Endothelial cell of umbilical vein (primary cell): ENCODE data around the gene CCR5AS.

ENCODE experiments used
- BruUV-seq: library from RNA; stranded (reverse); fragments of 400-500 nt; replicated peaks from 2 replicates; lab custom pipeline; 2021; lab: Mats Ljungman, UMichigan
- CTCF ChIA-PET: fragments of 300-600, 350-600 bp; sonication (Branson Sonifier 250); formaldehyde crosslinking; loops from one replicate; lab custom pipeline; 2021; ENCODE audit warnings: antibody characterized with exemption, inconsistent platforms; lab: Charles Lee
- POLR2A ChIA-PET: fragments of 300-600, 350-600 bp; sonication (Branson Sonifier 250); formaldehyde crosslinking; loops from one replicate; lab custom pipeline; 2021; ENCODE audit warnings: antibody characterized with exemption, inconsistent platforms; lab: Charles Lee
- DNase-seq: peaks from one replicate; pipeline ENCODE4 v3.0.0-alpha.2; 2011; ENCODE audit warnings: low read depth, low spot score
- FAIRE-seq: peaks from 2 replicates; lab custom pipeline; 2011; peaks lifted over from hg19 to GRCh38; lab: Jason Lieb, UNC
- H2AFZ ChIP-seq: 2 replicates; pipeline ENCODE4 v1.6.0; 2012; ENCODE audit warnings: low read depth, low read length, control low read depth, inconsistent platforms
- H3K27ac ChIP-seq: 2 replicates; pipeline ENCODE4 v1.5.1; 2011; ENCODE audit warnings: low read depth, mild to moderate bottlenecking, control low read depth, low read length, moderate library complexity; ENCODE audit not compliant: insufficient read depth
- H3K27me3 ChIP-seq, 2 experiments: 2 replicates each; pipeline versions ENCODE4 v1.6.0 to v1.6.1; 2011; ENCODE audit warnings: low read length in 2 of 2, mixed read lengths in 1 of 2; ENCODE audit not compliant: control insufficient read depth in 2 of 2, insufficient read depth in 2 of 2
- H3K36me3 ChIP-seq, 2 experiments: 2 replicates in 1 of 2; 3 replicates in 1 of 2; pipeline ENCODE4 v1.5.1; 2011; ENCODE audit warnings: low read length in 2 of 2, mild to moderate bottlenecking in 1 of 2, moderate library complexity in 1 of 2; ENCODE audit not compliant: control insufficient read depth in 2 of 2, insufficient read depth in 2 of 2; ENCODE audit errors: extremely low read depth in 1 of 2
- H3K4me1 ChIP-seq: 3 replicates; pipeline ENCODE4 v1.5.1; 2011; ENCODE audit warnings: mild to moderate bottlenecking, low read length; ENCODE audit not compliant: control insufficient read depth, insufficient read depth; ENCODE audit errors: extremely low read depth
- H3K4me2 ChIP-seq: 2 replicates; pipeline ENCODE4 v1.6.1; 2011; ENCODE audit warnings: low read length, control low read depth, mixed read lengths; ENCODE audit not compliant: insufficient read depth
- H3K4me3 ChIP-seq, 3 experiments: fragments of 200-600 bp in 1 of 3; sonication (generic), shearing (Covaris generic) in 1 of 3; replicated peaks in 1 of 3; 2 replicates each; pipeline ENCODE4 v1.5.1; 2011 to 2016; ENCODE audit warnings: control low read depth in 3 of 3, low read length in 3 of 3, mild to moderate bottlenecking in 2 of 3, inconsistent platforms in 1 of 3, low read depth in 1 of 3, moderate library complexity in 1 of 3; ENCODE audit not compliant: insufficient read depth in 1 of 3
- H3K79me2 ChIP-seq: 2 replicates; pipeline ENCODE4 v1.6.0; 2012; ENCODE audit warnings: low read length, inconsistent platforms; ENCODE audit not compliant: control insufficient read depth, insufficient read depth
- H3K9ac ChIP-seq: replicated peaks from 2 replicates; pipeline ENCODE3; 2011; ENCODE audit warnings: low read length, control low read depth; ENCODE audit not compliant: insufficient read depth; ENCODE audit errors: extremely low read depth
- H3K9me1 ChIP-seq: replicated peaks from 3 replicates; pipeline ENCODE4 v1.6.0; 2011; ENCODE audit warnings: mild to moderate bottlenecking, low read length; ENCODE audit not compliant: control insufficient read depth, insufficient read depth; ENCODE audit errors: extremely low read depth
- H3K9me3 ChIP-seq: replicated peaks from 2 replicates; pipeline ENCODE4 v1.5.1; 2012; ENCODE audit warnings: low read length, inconsistent platforms; ENCODE audit not compliant: control insufficient read depth, insufficient read depth
- H4K20me1 ChIP-seq: replicated peaks from 2 replicates; pipeline ENCODE3; 2011; ENCODE audit warnings: mild to moderate bottlenecking, low read length; ENCODE audit not compliant: control insufficient read depth, insufficient read depth; ENCODE audit errors: extremely low read depth
- EZH2 ChIP-seq: IDR thresholded peaks from 2 replicates; pipeline ENCODE4 v1.6.1; 2012; ENCODE audit warnings: borderline replicate concordance, low read depth, mild to moderate bottlenecking, moderate library complexity, low read length, inconsistent platforms; ENCODE audit not compliant: severe bottlenecking
- FOS ChIP-seq: IDR thresholded peaks from 2 replicates; pipeline ENCODE4 v1.6.1; 2011; ENCODE audit warnings: mild to moderate bottlenecking, low read length, moderate library complexity, borderline replicate concordance; ENCODE audit not compliant: insufficient read depth
- GATA2 ChIP-seq: IDR thresholded peaks from 2 replicates; pipeline ENCODE4 v1.7.0; 2011; ENCODE audit warnings: low read depth, mild to moderate bottlenecking, moderate library complexity, mixed read lengths, low read length; ENCODE audit not compliant: insufficient read length, insufficient read depth
- JUN ChIP-seq: IDR thresholded peaks from 2 replicates; pipeline ENCODE4 v1.6.1; 2011; ENCODE audit warnings: borderline replicate concordance, low read depth; ENCODE audit not compliant: insufficient read length, insufficient read depth
- MYC ChIP-seq: IDR thresholded peaks from one replicate; pipeline ENCODE4 v1.6.1; 2011; ENCODE audit warnings: mild to moderate bottlenecking, low read depth, low read length
- POLR2A ChIP-seq: IDR thresholded peaks from 2 replicates; pipeline ENCODE4 v1.6.1; 2012; ENCODE audit warnings: low read depth, mild to moderate bottlenecking, control low read depth, low read length
- POLR2AphosphoS5 ChIP-seq: IDR thresholded peaks from 2 replicates; pipeline ENCODE4 v1.6.1; 2012; ENCODE audit warnings: low read depth, mild to moderate bottlenecking, control low read depth, low read length, moderate library complexity; ENCODE audit not compliant: insufficient read depth
- dilution Hi-C: fragments of 300-500 bp; cut with MboI; formaldehyde crosslinking; loops from one replicate; pipeline ENCODE4 v1.15.0; 2019; ENCODE audit warnings: low sequenced_read_pairs; ENCODE audit not compliant: extremely low pct_ligation_motif_present
- intact Hi-C: fragments of 100-400 bp; cut with micrococcal nuclease; formaldehyde crosslinking; loops from one replicate; pipeline ENCODE4 v1.10.0; 2022
- TF ChIP-seq, protein P1 (sequence below): IDR thresholded peaks from 2 replicates; pipeline ENCODE4 v1.6.1; 2011; ENCODE audit not compliant: insufficient read depth, insufficient read length
- TF ChIP-seq, protein P2 (sequence below), 2 donors: IDR thresholded peaks; 1 replicate in 1 of 2; 2 replicates in 1 of 2; pipeline ENCODE4 v1.5.1; 2011; ENCODE audit warnings: low read length in 2 of 2, mild to moderate bottlenecking in 2 of 2, moderate library complexity in 2 of 2, control low read depth in 1 of 2, inconsistent platforms in 1 of 2, low read depth in 1 of 2; ENCODE audit not compliant: insufficient read depth in 1 of 2; ENCODE audit errors: extremely low read depth in 1 of 2

CCR5AS gene

DNA sequence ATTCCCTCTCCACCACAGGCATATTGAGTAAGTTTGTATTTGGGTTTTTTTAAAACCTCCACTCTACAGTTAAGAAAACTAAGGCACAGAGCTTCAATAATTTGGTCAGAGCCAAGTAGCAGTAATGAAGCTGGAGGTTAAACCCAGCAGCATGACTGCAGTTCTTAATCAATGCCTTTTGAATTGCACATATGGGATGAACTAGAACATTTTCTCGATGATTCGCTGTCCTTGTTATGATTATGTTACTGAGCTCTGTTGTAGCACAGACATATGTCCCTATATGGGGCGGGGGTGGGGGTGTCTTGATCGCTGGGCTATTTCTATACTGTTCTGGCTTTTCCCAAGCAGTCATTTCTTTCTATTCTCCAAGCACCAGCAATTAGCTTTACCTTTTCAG is 37.7 kb downstream of the CCR5AS start:
- FAIRE-seq (no peak), DNase-seq (no peak)
- no peak overlapping the region for H2AFZ ChIP-seq
- no peaks in the 10 kb centered on the region for H3K4me1 ChIP-seq
- ChIA-PET CTCF (interaction anchor here (1.0 to 6.1 kb wide), 7 partner anchors 9 to 430 kb away, joined by 3 to 45 read pairs (median 3); no protein-coding TSS in a partner anchor), POLR2A (no interaction called here)
- H4K20me1 ChIP-seq: no peaks in the 10 kb centered on the region
- intact Hi-C loops: no loop called here
- H3K36me3 ChIP-seq: no peaks in the 10 kb centered on the region
- H3K9ac ChIP-seq: no peak overlapping the region
- no peak overlapping the region for H3K27ac ChIP-seq
- BruUV-seq: no TSS peak
- H3K9me3 ChIP-seq: no peaks in the 10 kb centered on the region
- H3K4me2 ChIP-seq: no peak overlapping the region
- H3K4me3 ChIP-seq: no peak overlapping the region
- dilution Hi-C loops: no loop called here
- TF ChIP-seq JUN (no peak), GATA2 (no peak), POLR2A (no peak), FOS (no peak), POLR2AphosphoS5 (no peak), EZH2 (no peak), MYC (no peak)
- TF ChIP-seq, protein P1, sequence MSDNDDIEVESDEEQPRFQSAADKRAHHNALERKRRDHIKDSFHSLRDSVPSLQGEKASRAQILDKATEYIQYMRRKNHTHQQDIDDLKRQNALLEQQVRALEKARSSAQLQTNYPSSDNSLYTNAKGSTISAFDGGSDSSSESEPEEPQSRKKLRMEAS: no peak
- TF ChIP-seq, protein P2, sequence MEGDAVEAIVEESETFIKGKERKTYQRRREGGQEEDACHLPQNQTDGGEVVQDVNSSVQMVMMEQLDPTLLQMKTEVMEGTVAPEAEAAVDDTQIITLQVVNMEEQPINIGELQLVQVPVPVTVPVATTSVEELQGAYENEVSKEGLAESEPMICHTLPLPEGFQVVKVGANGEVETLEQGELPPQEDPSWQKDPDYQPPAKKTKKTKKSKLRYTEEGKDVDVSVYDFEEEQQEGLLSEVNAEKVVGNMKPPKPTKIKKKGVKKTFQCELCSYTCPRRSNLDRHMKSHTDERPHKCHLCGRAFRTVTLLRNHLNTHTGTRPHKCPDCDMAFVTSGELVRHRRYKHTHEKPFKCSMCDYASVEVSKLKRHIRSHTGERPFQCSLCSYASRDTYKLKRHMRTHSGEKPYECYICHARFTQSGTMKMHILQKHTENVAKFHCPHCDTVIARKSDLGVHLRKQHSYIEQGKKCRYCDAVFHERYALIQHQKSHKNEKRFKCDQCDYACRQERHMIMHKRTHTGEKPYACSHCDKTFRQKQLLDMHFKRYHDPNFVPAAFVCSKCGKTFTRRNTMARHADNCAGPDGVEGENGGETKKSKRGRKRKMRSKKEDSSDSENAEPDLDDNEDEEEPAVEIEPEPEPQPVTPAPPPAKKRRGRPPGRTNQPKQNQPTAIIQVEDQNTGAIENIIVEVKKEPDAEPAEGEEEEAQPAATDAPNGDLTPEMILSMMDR (IDR thresholded peaks at IDR 0.05; ENCODE audit: extremely low read depth in 1 of 2, insufficient read depth in 1 of 2, low read depth in 1 of 2, low read length in 2 of 2): no peak
- peaks cover 10 to 14% of the 10 kb centered on the region in 2 experiments for H3K27me3 ChIP-seq
- H3K9me1 ChIP-seq: no peaks in the 10 kb centered on the region
- H3K79me2 ChIP-seq: no peaks in the 10 kb centered on the region
